Epithelial cell of prostate (primary cell): Measurements from ENCODE around the gene HAP1.
"Not testable (repeated sequence)": the region's sequence is repeated elsewhere in the genome, so short reads cannot be mapped to it uniquely, and the experiment has no call there.

Experiments
- DNase-seq: peaks from one replicate; pipeline ENCODE4 v3.0.0-alpha.2; 2011; ENCODE audit warnings: low read depth, low spot score
- H3K27ac ChIP-seq: fragments of 450-650 bp; 2 replicates; pipeline ENCODE4 v1.5.1; 2017; ENCODE audit warnings: mild to moderate bottlenecking

The HAP1 gene, protein sequence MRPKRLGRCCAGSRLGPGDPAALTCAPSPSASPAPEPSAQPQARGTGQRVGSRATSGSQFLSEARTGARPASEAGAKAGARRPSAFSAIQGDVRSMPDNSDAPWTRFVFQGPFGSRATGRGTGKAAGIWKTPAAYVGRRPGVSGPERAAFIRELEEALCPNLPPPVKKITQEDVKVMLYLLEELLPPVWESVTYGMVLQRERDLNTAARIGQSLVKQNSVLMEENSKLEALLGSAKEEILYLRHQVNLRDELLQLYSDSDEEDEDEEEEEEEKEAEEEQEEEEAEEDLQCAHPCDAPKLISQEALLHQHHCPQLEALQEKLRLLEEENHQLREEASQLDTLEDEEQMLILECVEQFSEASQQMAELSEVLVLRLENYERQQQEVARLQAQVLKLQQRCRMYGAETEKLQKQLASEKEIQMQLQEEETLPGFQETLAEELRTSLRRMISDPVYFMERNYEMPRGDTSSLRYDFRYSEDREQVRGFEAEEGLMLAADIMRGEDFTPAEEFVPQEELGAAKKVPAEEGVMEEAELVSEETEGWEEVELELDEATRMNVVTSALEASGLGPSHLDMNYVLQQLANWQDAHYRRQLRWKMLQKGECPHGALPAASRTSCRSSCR

DNA sequence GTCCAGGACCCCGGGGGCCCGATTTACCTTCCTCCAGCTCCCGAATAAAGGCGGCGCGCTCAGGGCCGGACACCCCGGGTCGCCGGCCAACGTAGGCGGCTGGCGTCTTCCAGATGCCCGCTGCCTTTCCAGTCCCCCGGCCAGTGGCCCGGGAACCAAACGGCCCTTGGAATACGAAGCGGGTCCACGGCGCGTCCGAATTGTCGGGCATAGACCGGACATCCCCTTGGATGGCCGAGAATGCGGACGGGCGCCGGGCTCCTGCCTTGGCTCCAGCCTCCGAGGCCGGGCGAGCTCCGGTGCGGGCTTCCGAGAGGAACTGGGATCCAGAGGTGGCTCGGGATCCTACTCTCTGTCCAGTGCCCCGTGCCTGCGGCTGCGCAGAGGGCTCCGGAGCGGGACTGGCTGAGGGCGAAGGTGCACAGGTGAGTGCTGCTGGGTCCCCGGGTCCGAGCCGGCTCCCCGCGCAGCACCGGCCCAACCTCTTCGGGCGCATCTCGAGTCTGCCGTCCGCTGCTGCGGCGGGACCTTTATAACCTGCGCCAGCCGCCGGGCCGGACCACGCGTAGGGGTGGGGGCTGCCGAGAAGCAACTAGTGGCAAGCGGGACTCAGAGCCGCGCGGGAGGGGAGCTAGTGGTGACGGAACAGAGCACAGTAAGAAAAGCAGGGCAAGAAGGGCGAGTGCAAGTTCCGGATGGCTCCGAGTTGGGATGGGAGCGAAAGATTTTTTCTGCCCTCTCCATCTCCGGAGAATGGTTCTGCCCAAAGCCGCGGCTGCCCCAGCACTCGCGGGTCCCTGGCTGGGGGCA lies at the start of gene HAP1:
Gene HAP1, minus strand, starts transcription at position 505 of the 810 bp plus-strand sequence. Its CDS starts 9 bp downstream, at position 496.
- H3K27ac ChIP-seq = no peak within 1 kb of the TSS
- no peak for DNase-seq

DNA sequence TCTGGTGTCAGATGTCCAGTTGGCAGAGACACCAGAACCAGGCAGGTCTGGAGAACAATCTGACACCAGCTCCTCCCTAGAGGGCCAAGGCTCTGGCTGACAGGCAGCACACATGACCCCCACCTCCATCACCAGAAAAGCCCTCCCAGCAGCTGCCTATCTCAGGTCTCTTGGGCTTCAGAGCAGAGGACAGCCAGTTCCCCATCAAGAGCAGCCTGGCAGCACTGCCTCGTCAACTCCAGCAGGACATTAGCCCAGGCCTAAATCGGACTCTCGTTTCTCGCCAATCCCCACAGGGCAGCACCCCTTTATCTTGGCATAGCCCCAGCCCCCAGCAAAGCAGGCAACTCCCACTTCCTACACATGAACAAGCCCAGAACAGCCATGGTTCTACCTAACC lies 47.7 kb upstream of the HAP1 start:
- no peak for DNase-seq
- peak overlapping the region; percentile 100 for H3K27ac ChIP-seq

DNA sequence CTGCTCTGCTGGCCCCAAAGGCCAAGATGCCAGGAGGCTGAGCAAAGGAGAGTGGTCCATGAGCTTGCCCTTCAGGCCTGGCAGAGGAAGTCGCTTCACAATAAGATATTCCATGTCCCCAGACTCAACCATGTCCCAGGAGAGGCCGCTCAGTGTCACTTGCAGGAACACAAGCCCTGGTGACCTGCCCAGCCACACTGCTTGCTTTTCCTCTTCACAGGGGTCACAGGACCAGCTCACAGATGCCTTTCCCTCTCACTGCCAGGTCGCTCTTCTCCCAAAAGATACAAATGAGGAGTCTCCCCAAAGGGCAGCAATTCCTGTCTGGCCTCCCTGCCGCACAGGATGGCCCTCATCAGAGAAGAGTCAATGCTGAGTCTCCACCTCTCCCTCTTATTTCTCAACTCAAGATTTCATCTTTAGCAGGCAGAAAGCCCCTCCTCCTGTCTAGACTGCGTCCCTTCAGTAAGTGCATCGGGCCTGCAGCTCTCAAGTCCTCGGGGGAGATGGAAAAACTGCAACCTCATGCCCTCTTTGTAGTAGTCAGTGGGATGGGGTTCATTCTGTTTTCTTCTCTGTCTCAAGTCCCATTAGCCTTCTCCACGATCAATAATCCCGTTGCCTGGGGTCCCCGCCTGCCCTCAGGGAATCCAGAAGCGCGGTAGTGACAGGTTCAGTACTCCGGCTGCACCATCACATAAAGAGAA lies 47.1 kb upstream of the HAP1 start:
- DNase-seq = no peak
- peak overlapping the region; percentile 100 for H3K27ac ChIP-seq

DNA sequence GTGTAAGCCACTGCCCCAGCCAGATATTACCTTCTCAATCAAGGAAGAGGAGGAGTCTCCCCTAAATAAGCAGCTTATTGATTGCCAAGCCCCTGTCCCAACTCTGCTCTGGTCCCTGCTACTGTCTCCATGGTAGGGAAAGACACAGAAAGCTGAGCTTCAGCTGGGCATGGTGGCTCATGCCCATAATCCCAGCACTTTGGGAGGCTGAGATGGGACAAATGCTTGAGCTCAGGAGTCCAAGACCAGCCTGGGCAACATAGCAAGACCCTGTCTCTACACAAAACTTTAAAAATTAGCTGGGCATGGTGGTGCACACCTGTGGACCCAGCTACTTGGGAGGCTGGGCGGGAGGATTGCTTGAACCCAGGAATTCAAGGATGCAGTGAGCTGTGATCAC lies 45.5 kb upstream of the HAP1 start:
- peak overlapping the region; percentile 100 for H3K27ac ChIP-seq

DNA sequence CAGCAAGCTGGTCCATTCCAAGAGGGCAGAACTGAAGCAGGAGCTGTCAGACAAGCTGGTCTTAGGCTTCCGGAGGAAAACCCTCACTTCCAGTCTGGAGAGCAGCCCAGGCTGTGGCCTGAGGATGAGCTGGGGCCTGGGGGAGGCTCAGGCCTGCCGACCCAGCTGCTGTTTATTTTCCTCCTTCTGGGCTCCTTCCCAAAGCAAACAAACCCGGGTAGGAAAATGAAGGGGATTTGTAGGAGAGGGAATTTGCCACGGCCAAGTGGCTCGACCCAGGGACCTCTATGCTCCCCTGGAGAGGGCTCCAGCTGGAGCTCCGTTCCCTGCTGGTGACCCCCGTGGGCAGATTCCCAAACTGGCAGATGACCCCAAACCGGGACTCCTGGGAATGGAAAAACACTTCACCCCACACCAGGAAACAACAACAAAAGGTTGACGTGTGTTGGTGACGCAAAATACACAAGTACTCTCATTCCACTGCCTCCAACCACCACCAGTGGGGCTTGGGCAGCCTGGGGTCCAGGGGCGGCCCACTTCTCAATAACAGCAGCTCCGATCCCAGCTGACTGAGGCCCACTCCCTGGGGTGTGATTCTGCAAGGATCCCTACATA lies 43.2 kb upstream of the HAP1 start:
- DNase-seq = no peak
- H3K27ac ChIP-seq = peak overlapping the region; percentile 100

More for the DNA sequence above, 45.5 kb upstream of the HAP1 start:
- DNase-seq = no peak

DNA sequence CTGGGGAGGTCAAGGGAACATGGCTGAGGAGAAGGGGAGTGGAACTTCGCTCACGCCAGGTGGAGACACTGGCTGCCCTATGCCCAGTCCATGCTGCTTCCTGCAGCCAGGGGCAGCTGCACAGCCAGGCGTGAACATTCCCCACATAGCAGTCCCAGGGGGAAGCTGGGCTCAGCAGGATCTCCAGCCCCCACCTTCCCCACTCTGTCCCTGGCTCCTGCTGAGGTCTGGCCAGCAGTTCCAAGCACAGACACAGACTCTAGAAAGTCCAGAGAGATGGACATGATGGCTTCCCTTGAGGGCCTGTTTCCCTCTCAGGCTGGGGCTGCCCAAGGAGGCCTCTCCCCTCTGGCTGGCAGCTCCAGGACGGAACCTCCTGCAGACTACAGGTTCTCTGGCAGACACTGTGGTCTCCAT lies 42.7 kb upstream of the HAP1 start:
- H3K27ac ChIP-seq = peak overlapping the region; percentile 100

DNA sequence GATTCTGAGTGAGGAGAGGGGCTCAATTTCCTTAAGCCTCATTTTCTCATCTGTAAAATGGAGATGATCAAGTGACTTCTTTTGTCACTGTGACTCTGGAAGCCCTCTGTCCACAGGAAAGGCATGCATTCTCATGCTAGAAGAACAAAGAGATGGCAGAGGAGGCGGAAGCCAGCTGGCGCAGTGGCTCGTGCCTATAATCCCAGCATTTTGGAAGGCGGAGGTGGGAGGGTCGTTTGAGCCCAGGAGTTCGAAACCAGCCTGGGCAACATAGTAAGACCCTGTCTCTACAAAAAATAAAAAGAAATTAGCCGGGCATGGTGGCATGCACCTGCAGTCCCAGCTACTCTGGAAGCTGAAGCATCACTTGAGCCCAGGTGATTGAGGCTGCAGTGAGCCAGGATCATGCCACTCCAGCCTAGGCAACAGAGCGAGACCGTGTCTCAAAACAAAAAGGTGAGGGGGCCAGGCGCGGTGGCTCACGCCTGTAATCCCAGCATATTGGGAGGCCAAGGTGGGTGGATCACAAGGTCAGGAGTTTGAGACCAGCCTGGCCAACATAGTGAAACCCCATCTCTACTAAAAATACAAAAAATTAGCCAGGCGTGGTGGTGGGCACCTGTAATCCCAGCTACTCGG lies 41.9 kb upstream of the HAP1 start:
- peak overlapping the region; percentile 100 for H3K27ac ChIP-seq
- not testable (repeated sequence) for DNase-seq

More for the DNA sequence above, 42.7 kb upstream of the HAP1 start:
- no peak for DNase-seq

DNA sequence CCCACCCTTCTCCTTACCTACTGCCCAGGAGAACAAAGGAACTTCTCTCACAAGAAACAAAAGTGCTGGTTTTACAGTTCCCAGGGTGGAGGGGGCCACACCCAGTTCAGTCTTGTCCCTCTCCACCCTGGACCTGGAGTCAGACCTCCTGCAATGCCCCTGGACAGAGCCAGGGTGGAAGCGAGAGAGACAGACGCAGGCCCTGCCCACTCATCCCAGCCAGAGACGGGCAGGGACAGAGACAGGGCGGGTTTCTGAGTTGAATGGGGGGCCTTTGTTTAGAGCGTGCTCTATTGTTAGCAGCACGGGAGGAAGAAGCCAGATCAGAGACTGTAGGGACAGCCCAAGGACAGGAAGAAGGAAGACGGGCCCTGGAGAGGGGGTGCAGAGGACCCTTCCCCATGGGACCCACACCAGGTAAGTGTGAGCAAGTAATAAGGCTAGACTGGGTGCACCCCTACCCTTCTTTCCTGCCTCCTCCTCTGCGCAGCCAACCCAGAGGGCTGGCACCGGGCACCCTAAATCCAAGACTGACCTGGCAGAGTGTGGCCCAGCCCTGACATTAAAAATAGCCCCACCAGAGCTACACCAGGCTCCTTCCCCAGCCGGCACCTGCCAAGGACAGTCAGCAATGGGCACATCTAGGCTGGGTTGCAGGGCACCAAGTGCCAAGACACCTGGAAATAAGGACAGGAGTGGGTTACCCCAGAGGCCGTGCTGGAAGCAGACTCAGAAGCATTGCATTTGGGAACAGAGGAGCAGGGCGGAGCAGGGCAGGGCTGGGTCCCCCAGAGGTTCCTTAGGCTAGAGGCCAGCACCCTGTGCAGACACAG lies 41.2 kb upstream of the HAP1 start:
- peak overlapping the region; percentile 100 for H3K27ac ChIP-seq
- no peak for DNase-seq

DNA sequence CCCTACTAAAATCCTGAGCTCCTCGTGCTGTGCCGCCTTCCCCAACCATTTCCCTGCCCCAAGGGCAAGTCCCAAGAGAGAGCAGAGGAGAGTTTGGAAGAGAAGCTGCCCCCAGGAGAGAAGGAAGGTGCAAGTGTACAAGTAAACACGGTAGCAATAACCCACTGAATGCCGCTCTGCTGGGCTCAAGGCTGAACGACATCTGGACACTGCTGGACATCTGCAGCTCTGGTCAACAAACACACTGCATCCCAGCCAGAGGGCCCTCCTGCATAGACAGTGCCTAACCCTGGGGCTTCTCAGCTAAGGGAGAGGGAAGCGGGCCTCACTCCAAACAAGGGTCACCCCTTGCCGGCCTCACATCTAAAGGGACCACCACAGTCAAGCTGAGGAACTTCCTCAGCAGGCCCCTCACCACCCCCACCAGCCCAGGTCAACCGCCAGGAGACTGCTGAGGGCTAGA lies 39.3 kb upstream of the HAP1 start:
- H3K27ac ChIP-seq = peak overlapping the region; percentile 100
- no peak for DNase-seq

DNA sequence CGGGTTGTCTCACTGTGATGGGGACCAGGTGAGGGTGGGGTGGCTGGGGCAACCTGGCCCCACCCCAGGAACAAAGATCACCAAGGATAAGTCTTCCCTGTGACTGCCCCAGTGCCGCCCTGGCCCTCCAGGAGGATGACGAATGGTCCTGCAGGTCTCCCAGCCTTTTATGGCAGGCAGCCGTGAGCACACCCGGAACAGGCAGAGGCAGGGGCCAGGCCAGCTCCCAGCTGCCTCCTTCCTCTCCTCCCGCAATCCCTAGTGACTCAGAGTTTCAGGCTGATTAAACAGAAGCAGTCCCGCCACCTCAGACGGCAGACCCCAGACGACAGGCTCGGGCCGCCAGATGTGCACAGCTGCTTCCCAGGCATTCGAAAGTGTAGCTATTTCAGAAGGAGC lies 38.7 kb upstream of the HAP1 start:
- peak overlapping the region; percentile 100 for H3K27ac ChIP-seq
- peak; percentile 95 for DNase-seq

DNA sequence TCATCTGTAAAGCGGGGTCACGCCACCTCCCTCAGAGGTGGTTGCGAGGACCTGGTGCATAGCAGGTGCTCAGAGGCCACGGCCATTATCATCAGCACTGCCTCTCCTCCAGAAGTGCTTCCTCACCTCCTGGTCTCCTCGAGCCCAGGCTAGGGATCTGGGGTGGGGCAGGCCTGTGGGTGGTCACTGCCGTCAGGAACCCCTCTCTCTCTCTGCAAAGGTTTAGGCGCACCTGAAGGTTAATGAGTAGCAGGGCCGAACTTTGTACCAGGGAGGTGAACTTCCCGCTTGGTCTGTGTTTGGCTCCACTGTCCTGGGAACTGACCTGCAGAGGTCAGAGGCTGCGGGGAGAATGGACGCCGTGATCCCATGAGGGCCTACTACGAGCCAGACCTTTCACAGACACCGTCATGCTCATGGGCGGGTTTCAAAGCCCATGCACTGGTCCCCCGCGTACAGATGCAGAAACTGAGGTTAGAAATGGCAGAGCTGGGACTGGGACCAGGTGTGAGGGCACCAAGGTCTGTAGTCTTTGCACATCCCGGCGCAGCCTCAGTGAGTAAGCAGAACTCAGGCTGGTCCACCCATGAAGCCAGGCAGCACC lies 38.2 kb upstream of the HAP1 start:
- no peak for DNase-seq
- peak overlapping the region; percentile 100 for H3K27ac ChIP-seq

DNA sequence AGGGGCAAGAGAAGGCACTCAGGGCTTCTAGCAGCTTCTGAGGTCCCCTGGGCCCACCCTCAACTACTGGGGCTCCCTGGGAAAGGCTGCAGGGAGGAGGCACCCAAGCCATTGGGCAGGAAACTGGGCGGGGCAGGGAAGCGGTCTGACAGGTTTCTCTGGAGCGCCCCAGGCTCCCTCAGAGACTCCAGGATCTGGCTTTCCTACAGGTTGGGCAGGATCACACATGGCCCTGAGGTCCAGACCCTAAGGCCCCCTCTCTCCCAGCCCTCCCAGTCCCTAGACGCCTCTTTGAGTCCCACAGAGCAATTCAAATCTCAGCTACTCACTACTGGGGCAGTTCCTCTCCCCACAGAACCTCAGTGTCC lies 37.8 kb upstream of the HAP1 start:
- DNase-seq = no peak
- peak overlapping the region; percentile 100 for H3K27ac ChIP-seq

DNA sequence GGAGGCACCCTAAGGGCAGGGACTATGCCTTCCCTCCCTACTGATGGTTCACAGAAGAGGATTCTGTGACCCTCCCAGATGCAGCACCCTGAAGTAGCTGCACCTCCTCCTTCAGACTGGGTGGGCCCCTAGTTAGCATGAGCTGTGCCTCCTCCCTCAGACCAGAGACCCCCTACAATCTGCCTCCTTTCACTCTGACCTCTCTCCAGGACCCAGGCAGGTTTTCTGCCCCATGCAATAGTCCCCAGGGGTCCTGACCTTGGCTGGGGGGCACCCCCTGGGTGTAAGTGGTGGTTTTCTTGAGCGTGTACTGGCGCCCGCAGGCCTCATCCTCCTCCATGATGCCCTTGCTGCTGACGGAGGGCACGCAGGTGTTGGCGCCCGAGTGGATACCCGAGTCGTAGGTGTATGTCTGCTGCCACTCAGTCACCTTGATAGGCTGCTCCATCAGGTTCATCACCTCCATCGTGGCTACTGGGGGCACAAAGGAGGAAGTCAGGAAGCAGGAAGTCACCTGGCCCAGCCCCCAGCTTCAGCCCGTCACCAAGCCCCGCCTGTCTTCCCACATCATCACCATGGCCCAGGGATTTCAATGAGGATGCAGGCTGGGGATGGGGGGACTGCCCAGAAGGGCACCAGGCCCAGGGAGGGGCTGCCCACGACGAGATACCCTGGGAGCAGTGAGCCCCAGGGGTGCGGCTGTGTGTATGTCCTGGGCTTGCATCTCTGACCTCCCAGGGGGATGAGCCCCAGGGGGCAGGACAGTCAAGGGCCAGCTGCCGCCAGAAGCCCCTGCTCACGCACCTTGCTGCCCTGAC lies 37.2 kb upstream of the HAP1 start:
- H3K27ac ChIP-seq = peak overlapping the region; percentile 100
- DNase-seq = no peak

DNA sequence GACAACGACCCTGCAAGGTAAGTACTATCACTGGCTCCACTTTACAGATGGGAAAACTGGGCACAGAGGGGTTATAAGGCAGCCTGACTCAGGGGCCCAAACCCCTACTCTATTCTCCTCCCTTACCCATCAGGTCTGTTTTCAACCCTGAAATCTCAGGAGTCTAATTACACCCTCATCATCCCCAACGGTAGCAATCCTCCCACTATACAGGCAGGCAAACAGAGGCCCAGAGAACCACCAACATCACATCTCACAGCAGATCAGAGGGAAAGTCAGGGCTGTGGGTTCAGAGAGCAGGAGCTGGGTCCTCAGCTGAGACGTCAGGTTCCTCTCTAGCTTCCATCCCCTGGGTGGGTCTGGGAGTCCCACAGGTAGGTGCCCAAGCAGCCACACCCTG lies 35.5 kb upstream of the HAP1 start:
- peak overlapping the region; percentile 100 for H3K27ac ChIP-seq
- no peak for DNase-seq

DNA sequence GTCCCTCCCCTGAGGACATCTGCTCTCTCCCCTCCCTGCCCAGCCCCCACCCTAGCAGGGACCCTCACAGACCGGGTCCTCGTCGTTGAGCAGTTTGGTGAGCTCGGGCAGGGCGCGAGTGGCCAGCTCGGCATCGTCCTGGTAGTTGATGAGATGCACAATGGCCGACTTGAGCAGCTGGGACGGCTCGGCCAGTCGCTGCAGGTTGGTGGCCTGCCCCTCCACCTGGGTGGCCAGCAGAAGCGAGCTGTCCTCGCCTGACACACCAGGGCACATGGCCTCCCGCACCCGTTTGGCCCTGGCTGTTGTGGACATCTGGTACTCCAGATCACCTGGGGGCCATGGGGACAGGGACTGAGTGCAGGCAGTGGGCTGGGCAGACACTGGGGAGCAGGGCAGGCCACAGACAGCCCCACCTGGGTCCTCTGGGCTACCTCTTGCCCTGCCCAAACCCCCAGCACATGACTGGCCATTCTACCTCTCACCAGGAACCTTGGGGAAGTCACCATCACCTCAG lies 35.0 kb upstream of the HAP1 start:
- H3K27ac ChIP-seq = peak overlapping the region; percentile 100
- DNase-seq = no peak

DNA sequence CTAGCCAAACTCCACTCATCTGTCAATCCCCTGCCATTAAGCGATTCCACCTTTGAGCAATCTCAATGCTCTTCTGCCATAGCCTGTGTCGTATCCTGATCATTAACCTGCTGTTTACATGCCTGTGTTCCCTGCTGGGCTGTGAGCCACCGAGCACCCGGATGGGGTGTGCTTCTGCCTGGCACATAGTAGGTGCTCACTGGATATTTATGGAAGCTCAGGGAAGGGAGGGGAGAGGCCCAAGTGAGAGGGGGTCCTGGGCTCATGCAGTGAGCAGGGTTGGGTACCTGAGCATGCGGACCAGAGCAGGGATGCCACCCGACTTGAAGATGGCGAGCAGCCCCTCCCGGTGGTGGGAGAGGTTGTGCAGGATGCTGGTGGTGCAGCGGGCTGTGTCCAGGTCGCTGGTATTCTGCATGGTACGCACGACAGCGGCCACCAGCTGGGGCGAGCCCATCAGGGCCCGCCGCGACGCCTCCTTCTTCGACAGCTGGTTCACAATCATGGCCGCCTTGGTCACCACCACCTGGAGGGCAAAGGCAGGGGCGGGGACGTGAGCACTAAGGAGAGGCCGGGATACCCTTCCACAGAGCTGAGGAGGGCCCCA lies 34.3 kb upstream of the HAP1 start:
- DNase-seq = no peak
- H3K27ac ChIP-seq = no peak overlapping the region
